HUES48 (cell line): ENCODE measurements around the gene PHC2.

Source experiments
- H3K27ac ChIP-seq: one replicate; pipeline ENCODE4 v1.7.0; 2013; ENCODE audit warnings: low read depth, low read length, inconsistent platforms
- H3K27me3 ChIP-seq: 2 replicates; pipeline ENCODE4 v1.6.1; 2013; ENCODE audit warnings: mild to moderate bottlenecking, low read length; ENCODE audit not compliant: control insufficient read depth, insufficient read depth
- H3K36me3 ChIP-seq: 2 replicates; pipeline ENCODE4 v1.6.1; 2013; ENCODE audit warnings: low read length; ENCODE audit not compliant: control insufficient read depth, insufficient read depth
- H3K4me1 ChIP-seq: 2 replicates; pipeline ENCODE4 v1.6.1; 2013; ENCODE audit warnings: mild to moderate bottlenecking, low read length; ENCODE audit not compliant: control insufficient read depth, insufficient read depth
- H3K4me3 ChIP-seq: 2 replicates; pipeline ENCODE4 v1.5.1; 2013; ENCODE audit warnings: mild to moderate bottlenecking, low read depth, low read length
- H3K9ac ChIP-seq: 2 replicates; pipeline ENCODE4 v1.6.1; 2013; ENCODE audit warnings: mild to moderate bottlenecking, low read depth, low read length, moderate library complexity
- H3K9me3 ChIP-seq: 2 replicates; pipeline ENCODE4 v1.6.1; 2013; ENCODE audit warnings: low read length; ENCODE audit not compliant: control insufficient read depth, insufficient read depth

The PHC2 gene

GRCh38 chr1:33397125-33397506 is 33.8 kb downstream of the PHC2 start:
- H3K27me3 ChIP-seq, result no peaks in the 10 kb centered on the region
- H3K4me1 ChIP-seq, result peaks cover 12% of the 10 kb centered on the region; the same call in 1 of the 2 replicates
- no peaks in the 10 kb centered on the region for H3K9me3 ChIP-seq
- no peaks in the 10 kb centered on the region for H3K36me3 ChIP-seq
- H3K4me3 ChIP-seq, result no peak overlapping the region
- H3K9ac ChIP-seq, result no peak overlapping the region
- no peak overlapping the region for H3K27ac ChIP-seq

GRCh38 chr1:33396188-33397124 is 34.4 kb downstream of the PHC2 start:
- no peaks in the 10 kb centered on the region for H3K36me3 ChIP-seq
- H3K4me1 ChIP-seq, result peaks cover 12% of the 10 kb centered on the region; the same call in 1 of the 2 replicates
- no peak overlapping the region for H3K9ac ChIP-seq
- H3K9me3 ChIP-seq, result no peaks in the 10 kb centered on the region
- no peak overlapping the region for H3K27ac ChIP-seq
- H3K27me3 ChIP-seq, result no peaks in the 10 kb centered on the region
- H3K4me3 ChIP-seq, result no peak overlapping the region

GRCh38 chr1:33394770-33395169 is 36.1 kb downstream of the PHC2 start:
- H3K9me3 ChIP-seq, result no peaks in the 10 kb centered on the region

GRCh38 chr1:33393991-33394390 is 36.9 kb downstream of the PHC2 start:
- Histone ChIP-seq H3K4me3 (no peak overlapping the region), H3K9ac (no peak overlapping the region), H3K9me3 (no peaks in the 10 kb centered on the region), H3K27me3 (no peaks in the 10 kb centered on the region), H3K36me3 (no peaks in the 10 kb centered on the region), H3K4me1 (peaks cover 12% of the 10 kb centered on the region; the same call in 1 of the 2 replicates), H3K27ac (no peak overlapping the region)

More at GRCh38 chr1:33394770-33395169, 36.1 kb downstream of the PHC2 start:
- H3K36me3 ChIP-seq, result no peaks in the 10 kb centered on the region
- no peak overlapping the region for H3K4me3 ChIP-seq
- peaks cover 12% of the 10 kb centered on the region; the same call in 1 of the 2 replicates for H3K4me1 ChIP-seq
- no peak overlapping the region for H3K27ac ChIP-seq
- H3K27me3 ChIP-seq, result no peaks in the 10 kb centered on the region
- H3K9ac ChIP-seq, result no peak overlapping the region

- no peak overlapping the region for H3K9ac ChIP-seq
- no peaks in the 10 kb centered on the region for H3K36me3 ChIP-seq
- H3K27ac ChIP-seq, result no peak overlapping the region
- no peaks in the 10 kb centered on the region for H3K27me3 ChIP-seq
- H3K4me1 ChIP-seq, result peaks cover 12% of the 10 kb centered on the region; the same call in 1 of the 2 replicates
- H3K9me3 ChIP-seq, result no peaks in the 10 kb centered on the region
- no peak overlapping the region for H3K4me3 ChIP-seq
These were observed 37.4 kb downstream of the PHC2 start for GRCh38 chr1:33393524-33393923.

- no peaks in the 10 kb centered on the region for H3K9me3 ChIP-seq
- H3K4me1 ChIP-seq, result peaks cover 11% of the 10 kb centered on the region; the same call in 1 of the 2 replicates
- no peak overlapping the region for H3K4me3 ChIP-seq
- H3K27me3 ChIP-seq, result no peaks in the 10 kb centered on the region
- H3K9ac ChIP-seq, result no peak overlapping the region
- no peaks in the 10 kb centered on the region for H3K36me3 ChIP-seq
- H3K27ac ChIP-seq, result no peak overlapping the region
These were observed 38.3 kb downstream of the PHC2 start for GRCh38 chr1:33392639-33393038.

GRCh38 chr1:33392206-33392605 is 38.7 kb downstream of the PHC2 start:
- no peaks in the 10 kb centered on the region for H3K9me3 ChIP-seq
- H3K4me3 ChIP-seq, result no peak overlapping the region
- H3K27ac ChIP-seq, result no peak overlapping the region
- H3K27me3 ChIP-seq, result no peaks in the 10 kb centered on the region
- peaks cover 7% of the 10 kb centered on the region; the same call in 1 of the 2 replicates for H3K4me1 ChIP-seq
- no peak overlapping the region for H3K9ac ChIP-seq
- no peaks in the 10 kb centered on the region for H3K36me3 ChIP-seq

GRCh38 chr1:33391343-33392078 is 39.4 kb downstream of the PHC2 start:
- peaks cover 7% of the 10 kb centered on the region; the same call in 1 of the 2 replicates for H3K4me1 ChIP-seq
- no peak overlapping the region for H3K27ac ChIP-seq
- no peak overlapping the region for H3K4me3 ChIP-seq
- H3K36me3 ChIP-seq, result no peaks in the 10 kb centered on the region
- H3K9ac ChIP-seq, result no peak overlapping the region
- no peaks in the 10 kb centered on the region for H3K9me3 ChIP-seq
- H3K27me3 ChIP-seq, result no peaks in the 10 kb centered on the region

- Histone ChIP-seq H3K4me3 (no peak overlapping the region), H3K27me3 (no peaks in the 10 kb centered on the region), H3K9me3 (no peaks in the 10 kb centered on the region), H3K27ac (no peak overlapping the region), H3K36me3 (no peaks in the 10 kb centered on the region), H3K9ac (no peak overlapping the region), H3K4me1 (peaks cover 7% of the 10 kb centered on the region; the same call in 1 of the 2 replicates)
These were observed 40.4 kb downstream of the PHC2 start for GRCh38 chr1:33390542-33390941.

GRCh38 chr1:33388805-33389771 is 41.8 kb downstream of the PHC2 start:
- Histone ChIP-seq H3K36me3 (no peaks in the 10 kb centered on the region), H3K4me3 (no peak overlapping the region), H3K27me3 (no peaks in the 10 kb centered on the region), H3K9me3 (no peaks in the 10 kb centered on the region), H3K4me1 (peaks cover 10% of the 10 kb centered on the region; the same call in 1 of the 2 replicates), H3K27ac (no peak overlapping the region), H3K9ac (no peak overlapping the region)
